GM12878 (cell line): ENCODE results near the gene CLSTN2.

ENCODE experiments used
- CTCF ChIP-seq, 3 experiments: IDR thresholded peaks in 2 of 3; conservative IDR thresholded peaks in 1 of 3; 2 replicates each; pipeline ENCODE4 v1.5.1; 2011; ENCODE audit warnings: low read depth in 3 of 3, low read length in 3 of 3, mild to moderate bottlenecking in 3 of 3, control low read depth in 2 of 3, moderate library complexity in 2 of 3, inconsistent platforms in 1 of 3, mixed read lengths in 1 of 3; ENCODE audit not compliant: control insufficient read depth in 2 of 3, insufficient read depth in 1 of 3; ENCODE audit errors: extremely low read depth in 1 of 3
- EZH2 ChIP-seq: IDR thresholded peaks from 2 replicates; pipeline ENCODE4 v1.6.1; 2012; ENCODE audit warnings: low read depth, mild to moderate bottlenecking, control low read depth, inconsistent platforms, low read length, borderline replicate concordance; ENCODE audit not compliant: control insufficient read depth
- GABPA ChIP-seq: IDR thresholded peaks from 2 replicates; pipeline ENCODE4 v1.6.1; 2014; ENCODE audit warnings: antibody characterized with exemption, low read depth, mild to moderate bottlenecking, inconsistent platforms
- MYC ChIP-seq: IDR thresholded peaks from 2 replicates; pipeline ENCODE4 v1.6.1; 2011; ENCODE audit warnings: mild to moderate bottlenecking, low read length, moderate library complexity, inconsistent platforms; ENCODE audit not compliant: insufficient read depth, insufficient replicate concordance, insufficient read length, severe bottlenecking
- NRF1 ChIP-seq: conservative IDR thresholded peaks from 2 replicates; pipeline ENCODE4 v1.6.1; 2011; ENCODE audit warnings: mild to moderate bottlenecking, low read depth, low read length, improper control_type of control experiment
- PBX3 ChIP-seq: IDR thresholded peaks from 2 replicates; pipeline ENCODE4 v1.6.1; 2011; ENCODE audit warnings: mild to moderate bottlenecking, low read depth, low read length, moderate library complexity; ENCODE audit not compliant: insufficient replicate concordance
- POLR2AphosphoS5 ChIP-seq: IDR thresholded peaks from 2 replicates; pipeline ENCODE4 v1.6.1; 2011; ENCODE audit warnings: mild to moderate bottlenecking, low read length, inconsistent platforms
- SIN3A ChIP-seq: IDR thresholded peaks from 2 replicates; pipeline ENCODE4 v1.6.1; 2012; ENCODE audit warnings: low read depth, low read length, improper control_type of control experiment
- STAT1 ChIP-seq: fragments of 450-650 bp; conservative IDR thresholded peaks from 2 replicates; pipeline ENCODE4 v1.6.1; 2014; ENCODE audit warnings: antibody characterized with exemption, mild to moderate bottlenecking
- TAF1 ChIP-seq: IDR thresholded peaks from 2 replicates; pipeline ENCODE4 v1.6.1; 2011; ENCODE audit warnings: mild to moderate bottlenecking, low read depth, low read length, borderline replicate concordance
- TCF3 ChIP-seq: IDR thresholded peaks from 2 replicates; pipeline ENCODE4 v1.6.1; 2012; ENCODE audit warnings: low read depth, mild to moderate bottlenecking, low read length, borderline replicate concordance; ENCODE audit not compliant: insufficient read depth
- ZBTB40 ChIP-seq: fragments of 450-650 bp; IDR thresholded peaks from 2 replicates; pipeline ENCODE4 v1.6.1; 2016; ENCODE audit warnings: mild to moderate bottlenecking, moderate library complexity, borderline replicate concordance
- ZNF24 ChIP-seq: fragments of 450-650 bp; IDR thresholded peaks from 2 replicates; pipeline ENCODE4 v1.6.1; 2017; ENCODE audit warnings: antibody characterized with exemption, mild to moderate bottlenecking
- ZNF274 ChIP-seq: IDR thresholded peaks from one replicate; pipeline ENCODE4 v1.8.0; 2011; ENCODE audit not compliant: insufficient read length, insufficient read depth

- no peak for TF ChIP-seq ZNF24
- TF ChIP-seq EZH2: no peak
- no peak for TF ChIP-seq GABPA
- TF ChIP-seq MYC: no peak
- TF ChIP-seq STAT1: no peak
- TF ChIP-seq TAF1: no peak
- TF ChIP-seq TCF3: no peak
- TF ChIP-seq POLR2AphosphoS5: no peak
- TF ChIP-seq ZBTB40: no peak
- no peak for TF ChIP-seq CTCF (IDR thresholded peaks at IDR 0.05 in 2 of 3, conservative IDR thresholded peaks at IDR 0.05 in 1 of 3; ENCODE audit: control insufficient read depth in 2 of 3, extremely low read depth in 1 of 3, insufficient read depth in 1 of 3, low read depth in 3 of 3, low read length in 3 of 3)
- no peak for TF ChIP-seq PBX3
- TF ChIP-seq ZNF274: no peak
- no peak for TF ChIP-seq SIN3A
- TF ChIP-seq NRF1: no peak
Measured at GRCh38 chr3:140493271-140493670, 558.3 kb downstream of the CLSTN2 start.
